ENCODE measurements around the gene ARMC2.

Gene ARMC2

GRCh38 chr6:108916026-108916686 lies 67.9 kb downstream of the ARMC2 start:
- Histone ChIP-seq H3K79me2 (ENCODE audit: insufficient read depth, low read length) (no peaks in the 10 kb centered on the region), H3K4me2 (ENCODE audit: low read depth, low read length, poor library complexity, severe bottlenecking) (no peak overlapping the region), H3F3A (ENCODE audit: low read depth) (no peaks in the 10 kb centered on the region), H3K9me3 (ENCODE audit: insufficient read depth, low read depth, low read length) (no peaks in the 10 kb centered on the region), H2AFZ (ENCODE audit: low read length) (no peak overlapping the region), H4K20me1 (ENCODE audit: insufficient read depth, low read length, poor library complexity, severe bottlenecking) (no peaks in the 10 kb centered on the region), H3K27me3 (ENCODE audit: insufficient read depth, low read length, poor library complexity, severe bottlenecking) (no peaks in the 10 kb centered on the region), H3K4me1 (ENCODE audit: insufficient read depth, low read length, poor library complexity, severe bottlenecking) (peaks cover 10% of the 10 kb centered on the region), H3K36me3 (ENCODE audit: insufficient read depth, low read length) (no peaks in the 10 kb centered on the region), H3K4me3 (ENCODE audit: low read length, poor library complexity, severe bottlenecking) (no peak overlapping the region), H3K9me2 (replicated peaks; ENCODE audit: low read depth, low read length) (no peaks in the 10 kb centered on the region), H3K9ac (ENCODE audit: low read depth, low read length, poor library complexity, severe bottlenecking) (no peak overlapping the region)
- TF ChIP-seq EZH2phosphoT487 (IDR thresholded peaks at IDR 0.05; ENCODE audit: borderline replicate concordance) (no peak), CTCF (conservative IDR thresholded peaks at IDR 0.05; ENCODE audit: low read length) (no peak)

DNA sequence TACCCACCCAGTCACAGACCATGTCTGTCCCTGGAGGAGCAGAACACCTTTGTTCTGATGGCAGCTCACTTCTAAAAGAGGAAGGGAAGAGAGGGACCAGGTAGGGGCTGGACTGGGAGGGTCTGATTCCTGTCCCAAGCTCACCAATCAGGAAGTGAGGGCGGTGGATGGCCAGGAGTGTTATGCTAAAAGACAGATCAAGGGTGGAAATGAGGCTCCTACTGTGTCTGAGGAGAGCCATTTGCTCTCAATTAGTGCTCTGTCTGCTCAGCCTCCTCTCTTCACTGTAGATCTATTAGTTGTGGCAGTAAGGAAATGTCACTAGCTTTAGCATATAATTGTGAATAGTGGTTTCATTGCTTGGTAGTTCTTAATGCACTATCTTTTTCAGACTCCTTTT lies 72.5 kb downstream of the ARMC2 start:
- H3K4me3 ChIP-seq (ENCODE audit: low read length, poor library complexity, severe bottlenecking) = no peak overlapping the region
- H3K4me1 ChIP-seq (ENCODE audit: insufficient read depth, low read length, poor library complexity, severe bottlenecking) = peaks cover 37% of the 10 kb centered on the region
- no peak overlapping the region for H3K4me2 ChIP-seq (ENCODE audit: low read depth, low read length, poor library complexity, severe bottlenecking)
- no peaks in the 10 kb centered on the region for H3K9me3 ChIP-seq (ENCODE audit: insufficient read depth, low read depth, low read length)
- no peaks in the 10 kb centered on the region for H3K36me3 ChIP-seq (ENCODE audit: insufficient read depth, low read length)
- no peaks in the 10 kb centered on the region for H3K79me2 ChIP-seq (ENCODE audit: insufficient read depth, low read length)
- no peaks in the 10 kb centered on the region for H3K27me3 ChIP-seq (ENCODE audit: insufficient read depth, low read length, poor library complexity, severe bottlenecking)
- H3F3A ChIP-seq (ENCODE audit: low read depth) = no peaks in the 10 kb centered on the region
- H4K20me1 ChIP-seq (ENCODE audit: insufficient read depth, low read length, poor library complexity, severe bottlenecking) = no peaks in the 10 kb centered on the region
- TF ChIP-seq EZH2phosphoT487 (IDR thresholded peaks at IDR 0.05; ENCODE audit: borderline replicate concordance) (no peak), CTCF (conservative IDR thresholded peaks at IDR 0.05; ENCODE audit: low read length) (no peak)
- peak overlapping the region; percentile 62 for H2AFZ ChIP-seq (ENCODE audit: low read length)
- no peaks in the 10 kb centered on the region for H3K9me2 ChIP-seq (replicated peaks; ENCODE audit: low read depth, low read length)
- peak overlapping the region; percentile 8 for H3K9ac ChIP-seq (ENCODE audit: low read depth, low read length, poor library complexity, severe bottlenecking)

- no peaks in the 10 kb centered on the region for H3K36me3 ChIP-seq (ENCODE audit: insufficient read depth, low read length)
- H3F3A ChIP-seq (ENCODE audit: low read depth) = no peaks in the 10 kb centered on the region
- no peaks in the 10 kb centered on the region for H3K79me2 ChIP-seq (ENCODE audit: insufficient read depth, low read length)
- H3K4me2 ChIP-seq (ENCODE audit: low read depth, low read length, poor library complexity, severe bottlenecking) = no peak overlapping the region
- H3K4me3 ChIP-seq (ENCODE audit: low read length, poor library complexity, severe bottlenecking) = no peak overlapping the region
- H3K9me3 ChIP-seq (ENCODE audit: insufficient read depth, low read depth, low read length) = no peaks in the 10 kb centered on the region
- no peak for TF ChIP-seq EZH2phosphoT487 (IDR thresholded peaks at IDR 0.05; ENCODE audit: borderline replicate concordance)
- H3K9ac ChIP-seq (ENCODE audit: low read depth, low read length, poor library complexity, severe bottlenecking) = no peak overlapping the region
- no peaks in the 10 kb centered on the region for H3K27me3 ChIP-seq (ENCODE audit: insufficient read depth, low read length, poor library complexity, severe bottlenecking)
- H4K20me1 ChIP-seq (ENCODE audit: insufficient read depth, low read length, poor library complexity, severe bottlenecking) = no peaks in the 10 kb centered on the region
- H3K4me1 ChIP-seq (ENCODE audit: insufficient read depth, low read length, poor library complexity, severe bottlenecking) = peaks cover 37% of the 10 kb centered on the region
- H3K9me2 ChIP-seq (replicated peaks; ENCODE audit: low read depth, low read length) = no peaks in the 10 kb centered on the region
- H2AFZ ChIP-seq (ENCODE audit: low read length) = no peak overlapping the region
Measured at GRCh38 chr6:108921547-108922361, 73.5 kb downstream of the ARMC2 start.
